LNCAP (cell line): ENCODE measurements around the gene ARHGAP19.

Experiments
- CTCF ChIP-seq: fragments of 450-650 bp; IDR thresholded peaks from 2 replicates; pipeline ENCODE4 v1.5.1; 2017; ENCODE audit warnings: mild to moderate bottlenecking

The ARHGAP19 gene

GRCh38 chr10:97261183-97261582 lies 31.3 kb downstream of the ARHGAP19 start:
- TF ChIP-seq CTCF, result no peak

GRCh38 chr10:97259119-97259518 lies 33.3 kb downstream of the ARHGAP19 start:
- no peak for TF ChIP-seq CTCF

- TF ChIP-seq CTCF, result no peak
Observed at GRCh38 chr10:97256356-97256755, 36.1 kb downstream of the ARHGAP19 start.

GRCh38 chr10:97255512-97256293 lies 36.7 kb downstream of the ARHGAP19 start:
- TF ChIP-seq CTCF, result no peak

- TF ChIP-seq CTCF, result no peak
Observed at GRCh38 chr10:97254694-97255093, 37.7 kb downstream of the ARHGAP19 start.

GRCh38 chr10:97250952-97251351 lies 41.5 kb downstream of the ARHGAP19 start:
- TF ChIP-seq CTCF, result no peak

GRCh38 chr10:97243836-97244235 lies 48.6 kb downstream of the ARHGAP19 start:
- TF ChIP-seq CTCF, result no peak

- no peak for TF ChIP-seq CTCF
Observed at GRCh38 chr10:97238855-97239254, 53.6 kb downstream of the ARHGAP19 start.
